Ishikawa (cell line): ENCODE measurements around the gene HOXA6.

Experiments used
- CEBPB ChIP-seq: IDR thresholded peaks from 2 replicates; pipeline ENCODE4 v1.6.1; 2012
- CREB1 ChIP-seq: IDR thresholded peaks from 2 replicates; pipeline ENCODE4 v1.6.1; 2012; ENCODE audit warnings: low read depth
- EP300 ChIP-seq: IDR thresholded peaks from 2 replicates; pipeline ENCODE4 v1.6.1; 2012; ENCODE audit warnings: borderline replicate concordance
- RAD21 ChIP-seq: IDR thresholded peaks from 2 replicates; pipeline ENCODE4 v1.6.1; 2012; ENCODE audit warnings: low read depth
- TAF1 ChIP-seq: IDR thresholded peaks from 2 replicates; pipeline ENCODE4 v1.6.1; 2012; ENCODE audit warnings: low read depth, mild to moderate bottlenecking
- YY1 ChIP-seq: IDR thresholded peaks from 2 replicates; pipeline ENCODE4 v1.6.1; 2012; ENCODE audit warnings: low read depth
- ZBTB7A ChIP-seq: IDR thresholded peaks from 2 replicates; pipeline ENCODE4 v1.6.1; 2012; ENCODE audit warnings: low read depth
- TF ChIP-seq, protein P1 (sequence below): IDR thresholded peaks from 2 replicates; pipeline ENCODE4 v1.6.1; 2012; ENCODE audit warnings: low read depth, mild to moderate bottlenecking
- TF ChIP-seq, protein P2 (sequence below): IDR thresholded peaks from 2 replicates; pipeline ENCODE4 v1.6.1; 2012
- TF ChIP-seq, protein P3 (sequence below): IDR thresholded peaks from 2 replicates; pipeline ENCODE4 v1.6.1; 2012

DNA sequence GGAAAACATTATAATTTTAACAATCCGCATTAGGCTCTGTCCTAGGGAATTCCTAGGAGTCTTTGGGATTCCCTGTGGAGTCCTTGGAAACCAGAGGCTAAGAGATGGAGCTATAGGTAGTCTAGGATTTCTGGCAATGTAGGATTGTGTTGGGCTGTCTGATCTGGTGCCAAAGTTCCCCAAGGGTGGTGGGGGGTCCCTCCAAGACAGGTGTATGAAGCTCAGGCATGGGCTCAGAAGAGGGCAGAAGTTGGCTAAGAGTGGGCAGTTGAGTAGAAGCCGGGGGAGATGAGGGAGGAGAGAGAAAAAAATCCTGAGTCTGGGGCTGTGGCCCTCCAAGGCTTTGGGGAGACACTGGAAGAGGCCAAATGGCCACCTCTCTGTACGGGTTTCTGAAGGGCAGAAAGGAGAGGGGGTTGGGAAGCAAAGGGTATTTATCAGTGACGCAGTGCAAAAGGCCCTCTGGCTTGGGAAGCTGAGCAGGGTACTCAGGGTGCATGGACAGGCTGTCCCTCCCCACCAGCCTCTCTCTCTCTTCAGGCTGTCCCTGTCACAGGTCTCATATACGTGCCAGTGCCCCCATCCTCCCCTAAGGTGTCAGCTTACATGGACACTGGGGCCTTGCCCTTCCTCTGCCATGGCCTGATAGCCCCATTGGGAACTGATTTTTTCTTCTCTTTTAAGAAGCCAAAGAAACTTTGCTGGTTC, 929 bp downstream of the HOXA6 start:
- TF ChIP-seq YY1 (no peak), CEBPB (no peak), RAD21 (no peak), ZBTB7A (no peak), EP300 (no peak), TAF1 (no peak), CREB1 (no peak)
- TF ChIP-seq, protein P1, sequence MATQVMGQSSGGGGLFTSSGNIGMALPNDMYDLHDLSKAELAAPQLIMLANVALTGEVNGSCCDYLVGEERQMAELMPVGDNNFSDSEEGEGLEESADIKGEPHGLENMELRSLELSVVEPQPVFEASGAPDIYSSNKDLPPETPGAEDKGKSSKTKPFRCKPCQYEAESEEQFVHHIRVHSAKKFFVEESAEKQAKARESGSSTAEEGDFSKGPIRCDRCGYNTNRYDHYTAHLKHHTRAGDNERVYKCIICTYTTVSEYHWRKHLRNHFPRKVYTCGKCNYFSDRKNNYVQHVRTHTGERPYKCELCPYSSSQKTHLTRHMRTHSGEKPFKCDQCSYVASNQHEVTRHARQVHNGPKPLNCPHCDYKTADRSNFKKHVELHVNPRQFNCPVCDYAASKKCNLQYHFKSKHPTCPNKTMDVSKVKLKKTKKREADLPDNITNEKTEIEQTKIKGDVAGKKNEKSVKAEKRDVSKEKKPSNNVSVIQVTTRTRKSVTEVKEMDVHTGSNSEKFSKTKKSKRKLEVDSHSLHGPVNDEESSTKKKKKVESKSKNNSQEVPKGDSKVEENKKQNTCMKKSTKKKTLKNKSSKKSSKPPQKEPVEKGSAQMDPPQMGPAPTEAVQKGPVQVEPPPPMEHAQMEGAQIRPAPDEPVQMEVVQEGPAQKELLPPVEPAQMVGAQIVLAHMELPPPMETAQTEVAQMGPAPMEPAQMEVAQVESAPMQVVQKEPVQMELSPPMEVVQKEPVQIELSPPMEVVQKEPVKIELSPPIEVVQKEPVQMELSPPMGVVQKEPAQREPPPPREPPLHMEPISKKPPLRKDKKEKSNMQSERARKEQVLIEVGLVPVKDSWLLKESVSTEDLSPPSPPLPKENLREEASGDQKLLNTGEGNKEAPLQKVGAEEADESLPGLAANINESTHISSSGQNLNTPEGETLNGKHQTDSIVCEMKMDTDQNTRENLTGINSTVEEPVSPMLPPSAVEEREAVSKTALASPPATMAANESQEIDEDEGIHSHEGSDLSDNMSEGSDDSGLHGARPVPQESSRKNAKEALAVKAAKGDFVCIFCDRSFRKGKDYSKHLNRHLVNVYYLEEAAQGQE: no peak
- TF ChIP-seq, protein P2, sequence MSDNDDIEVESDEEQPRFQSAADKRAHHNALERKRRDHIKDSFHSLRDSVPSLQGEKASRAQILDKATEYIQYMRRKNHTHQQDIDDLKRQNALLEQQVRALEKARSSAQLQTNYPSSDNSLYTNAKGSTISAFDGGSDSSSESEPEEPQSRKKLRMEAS: no peak
- TF ChIP-seq, protein P3, sequence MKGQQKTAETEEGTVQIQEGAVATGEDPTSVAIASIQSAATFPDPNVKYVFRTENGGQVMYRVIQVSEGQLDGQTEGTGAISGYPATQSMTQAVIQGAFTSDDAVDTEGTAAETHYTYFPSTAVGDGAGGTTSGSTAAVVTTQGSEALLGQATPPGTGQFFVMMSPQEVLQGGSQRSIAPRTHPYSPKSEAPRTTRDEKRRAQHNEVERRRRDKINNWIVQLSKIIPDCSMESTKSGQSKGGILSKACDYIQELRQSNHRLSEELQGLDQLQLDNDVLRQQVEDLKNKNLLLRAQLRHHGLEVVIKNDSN: no peak
